ENCODE results near the gene PI4KA. TPM values are rescaled to one million over a fixed set of nuclear protein-coding genes. Genes with fewer than 3 reads are reported as not detected.

The PI4KA gene
- total RNA-seq, result 125 and 140 TPM in 2 replicates
- long read RNA-seq, partial matches to known transcripts, result 35 of 48 reads
- long read RNA-seq, other reads (novel, unspliced or antisense), result 12 of 48 reads

- peaks cover 16% of the 10 kb centered on the region for H3K4me1 Mint-ChIP-seq (ENCODE audit: low read depth)
- no peaks in the 10 kb centered on the region for H3K27me3 Mint-ChIP-seq
- peak within 1 kb of the TSS; percentile 83 for H3K4me3 Mint-ChIP-seq (ENCODE audit: low read depth)
- H3K36me3 Mint-ChIP-seq (ENCODE audit: insufficient read depth), result no peaks in the 10 kb centered on the region
- DNase-seq (ENCODE audit: low spot score, unreplicated experiment), result peak; percentile 97
- TF ChIP-seq CTCF (IDR thresholded peaks at IDR 0.05; ENCODE audit: unreplicated experiment), result peak; percentile 9
- peak within 1 kb of the TSS; percentile 91 for H3K27ac Mint-ChIP-seq
- H3K9me3 Mint-ChIP-seq (ENCODE audit: low read depth), result no peaks in the 10 kb centered on the region
These were observed at the start of gene PI4KA, which contains the start of gene SNAP29 for GRCh38 chr22:20858615-20859416. TSS of gene PI4KA (minus strand) at chr22:20858811. CDS start at chr22:20858725, 86 bp downstream. TSS of gene SNAP29 (plus strand) at chr22:20859007. CDS start at chr22:20859111, 104 bp downstream.

- no peak overlapping the region for H3K27ac Mint-ChIP-seq
- no peaks in the 10 kb centered on the region for H3K4me1 Mint-ChIP-seq (ENCODE audit: low read depth)
- H3K36me3 Mint-ChIP-seq (ENCODE audit: insufficient read depth), result no peaks in the 10 kb centered on the region
- TF ChIP-seq CTCF (IDR thresholded peaks at IDR 0.05; ENCODE audit: unreplicated experiment), result no peak
- H3K27me3 Mint-ChIP-seq, result peaks cover 2% of the 10 kb centered on the region
- no peaks in the 10 kb centered on the region for H3K9me3 Mint-ChIP-seq (ENCODE audit: low read depth)
- no peak for DNase-seq (ENCODE audit: low spot score, unreplicated experiment)
- no peak overlapping the region for H3K4me3 Mint-ChIP-seq (ENCODE audit: low read depth)
These were observed 47.8 kb upstream of the PI4KA start for GRCh38 chr22:20906387-20906767.

- peaks cover 2% of the 10 kb centered on the region for H3K27me3 Mint-ChIP-seq
- no peaks in the 10 kb centered on the region for H3K36me3 Mint-ChIP-seq (ENCODE audit: insufficient read depth)
- no peak for TF ChIP-seq CTCF (IDR thresholded peaks at IDR 0.05; ENCODE audit: unreplicated experiment)
- no peaks in the 10 kb centered on the region for H3K4me1 Mint-ChIP-seq (ENCODE audit: low read depth)
- H3K27ac Mint-ChIP-seq, result no peak overlapping the region
- no peak overlapping the region for H3K4me3 Mint-ChIP-seq (ENCODE audit: low read depth)
- no peaks in the 10 kb centered on the region for H3K9me3 Mint-ChIP-seq (ENCODE audit: low read depth)
- DNase-seq (ENCODE audit: low spot score, unreplicated experiment), result no peak
These were observed 47.1 kb upstream of the PI4KA start for GRCh38 chr22:20905415-20906386.

GRCh38 chr22:20904980-20905355, 46.4 kb upstream of the PI4KA start:
- Mint-ChIP-seq H3K9me3 (ENCODE audit: low read depth) (no peaks in the 10 kb centered on the region), H3K4me3 (ENCODE audit: low read depth) (no peak overlapping the region), H3K27me3 (peaks cover 2% of the 10 kb centered on the region), H3K4me1 (ENCODE audit: low read depth) (no peaks in the 10 kb centered on the region), H3K36me3 (ENCODE audit: insufficient read depth) (no peaks in the 10 kb centered on the region), H3K27ac (no peak overlapping the region)
- TF ChIP-seq CTCF (IDR thresholded peaks at IDR 0.05; ENCODE audit: unreplicated experiment), result no peak
- DNase-seq (ENCODE audit: low spot score, unreplicated experiment), result no peak

All from progenitor cell of endocrine pancreas (in vitro differentiated cells).